Neural crest cell (in vitro differentiated cells): ENCODE data around the gene ARFIP2. TPM values are rescaled to one million over a fixed set of nuclear protein-coding genes. Genes with fewer than 3 reads are reported as not detected.
A peak's percentile ranks its signal among the peaks of the same experiment; 100 is the strongest.

ENCODE experiments used
- DNase-seq: peaks from one replicate; pipeline ENCODE4 v3.0.0; 2021; ENCODE audit warnings: low read depth, mixed read lengths, low spot score
- H3K27ac Mint-ChIP-seq: one replicate; pipeline ENCODE4 v1.8.0; 2021; ENCODE audit warnings: mild to moderate bottlenecking, mixed read lengths; ENCODE audit not compliant: unreplicated experiment
- H3K27me3 Mint-ChIP-seq: 2 replicates; pipeline ENCODE4 v1.8.0; 2021; ENCODE audit warnings: low read depth, mild to moderate bottlenecking, mixed read lengths
- H3K36me3 Mint-ChIP-seq: 2 replicates; pipeline ENCODE4 v1.8.0; 2021; ENCODE audit warnings: low read depth, mild to moderate bottlenecking, mixed read lengths
- H3K4me1 Mint-ChIP-seq: 2 replicates; pipeline ENCODE4 v1.8.0; 2021; ENCODE audit warnings: mixed read lengths
- H3K4me3 Mint-ChIP-seq: one replicate; pipeline ENCODE4 v1.8.0; 2021; ENCODE audit warnings: mild to moderate bottlenecking, mixed read lengths
- H3K9me3 Mint-ChIP-seq: 2 replicates; pipeline ENCODE4 v1.8.0; 2021; ENCODE audit warnings: mixed read lengths
- total RNA-seq: library from RNA; stranded (reverse); gene quantifications from 2 replicates; pipeline ENCODE4 v1.2.1, GENCODE V29; 2021
- TF ChIP-seq, protein P1 (sequence below): fragments of 200-600 bp; sonication (generic); conservative IDR thresholded peaks from 2 replicates; pipeline ENCODE4 v1.5.0; 2021; ENCODE audit warnings: antibody characterized with exemption, mild to moderate bottlenecking

ARFIP2 gene
- total RNA-seq, 1 donor from 2014 or later, result 57.1 TPM

DNA sequence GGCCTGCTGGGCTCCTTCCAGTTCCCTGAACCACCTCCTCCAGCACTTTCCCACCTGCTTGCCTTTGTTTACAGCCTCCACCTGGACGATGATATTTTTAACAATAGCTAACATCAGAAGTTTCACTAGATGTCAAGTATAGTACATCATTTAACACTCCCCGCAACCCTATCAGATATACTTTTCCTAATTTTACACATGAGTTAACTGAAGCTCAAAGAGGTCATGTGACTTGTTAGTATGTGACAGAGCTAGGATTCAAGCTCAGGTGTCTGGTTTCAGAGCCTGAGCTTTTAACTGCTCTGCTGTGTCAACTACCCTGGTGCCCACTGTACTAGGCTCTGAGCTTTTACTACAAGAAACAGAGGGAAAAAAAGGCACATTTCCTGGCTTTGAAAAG, 26.1 kb downstream of the ARFIP2 start:
- H3K4me1 Mint-ChIP-seq, result no peaks in the 10 kb centered on the region
- TF ChIP-seq, protein P1, sequence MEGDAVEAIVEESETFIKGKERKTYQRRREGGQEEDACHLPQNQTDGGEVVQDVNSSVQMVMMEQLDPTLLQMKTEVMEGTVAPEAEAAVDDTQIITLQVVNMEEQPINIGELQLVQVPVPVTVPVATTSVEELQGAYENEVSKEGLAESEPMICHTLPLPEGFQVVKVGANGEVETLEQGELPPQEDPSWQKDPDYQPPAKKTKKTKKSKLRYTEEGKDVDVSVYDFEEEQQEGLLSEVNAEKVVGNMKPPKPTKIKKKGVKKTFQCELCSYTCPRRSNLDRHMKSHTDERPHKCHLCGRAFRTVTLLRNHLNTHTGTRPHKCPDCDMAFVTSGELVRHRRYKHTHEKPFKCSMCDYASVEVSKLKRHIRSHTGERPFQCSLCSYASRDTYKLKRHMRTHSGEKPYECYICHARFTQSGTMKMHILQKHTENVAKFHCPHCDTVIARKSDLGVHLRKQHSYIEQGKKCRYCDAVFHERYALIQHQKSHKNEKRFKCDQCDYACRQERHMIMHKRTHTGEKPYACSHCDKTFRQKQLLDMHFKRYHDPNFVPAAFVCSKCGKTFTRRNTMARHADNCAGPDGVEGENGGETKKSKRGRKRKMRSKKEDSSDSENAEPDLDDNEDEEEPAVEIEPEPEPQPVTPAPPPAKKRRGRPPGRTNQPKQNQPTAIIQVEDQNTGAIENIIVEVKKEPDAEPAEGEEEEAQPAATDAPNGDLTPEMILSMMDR, result no peak
- no peak for DNase-seq

GRCh38 chr11:6453152-6453551, 28.0 kb downstream of the ARFIP2 start:
- no peak overlapping the region for H3K27ac Mint-ChIP-seq
- TF ChIP-seq, protein P1, result no peak
- no peak for DNase-seq
- H3K4me3 Mint-ChIP-seq, result no peak overlapping the region
- no peaks in the 10 kb centered on the region for H3K27me3 Mint-ChIP-seq
- no peaks in the 10 kb centered on the region for H3K4me1 Mint-ChIP-seq
- H3K9me3 Mint-ChIP-seq, result no peaks in the 10 kb centered on the region
- no peaks in the 10 kb centered on the region for H3K36me3 Mint-ChIP-seq

More for the DNA sequence above, 26.1 kb downstream of the ARFIP2 start:
- Mint-ChIP-seq H3K9me3 (no peaks in the 10 kb centered on the region), H3K27me3 (no peaks in the 10 kb centered on the region), H3K4me3 (no peak overlapping the region), H3K27ac (no peak overlapping the region), H3K36me3 (no peaks in the 10 kb centered on the region)

DNA sequence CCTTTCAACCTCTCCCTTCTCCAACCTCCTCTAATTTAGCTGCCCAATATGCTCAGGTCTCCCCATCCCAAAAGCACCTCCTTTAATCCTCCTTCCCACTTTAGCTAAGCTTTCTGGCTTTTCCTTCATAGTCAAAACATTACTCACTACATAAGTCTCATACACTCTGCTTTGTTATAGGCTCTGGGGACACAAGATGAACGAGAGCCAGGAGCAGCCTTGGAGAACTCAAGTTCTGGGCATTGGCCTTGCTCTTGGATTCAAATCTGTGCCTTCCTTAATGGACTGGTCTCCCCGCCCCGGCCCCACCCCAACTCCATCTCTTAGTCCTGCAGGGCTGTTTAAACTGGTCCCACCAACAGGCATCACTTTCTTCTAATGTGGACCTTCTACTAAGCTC, 28.9 kb downstream of the ARFIP2 start:
- Mint-ChIP-seq H3K9me3 (no peaks in the 10 kb centered on the region), H3K27ac (peak overlapping the region; percentile 59), H3K4me1 (no peaks in the 10 kb centered on the region), H3K36me3 (no peaks in the 10 kb centered on the region), H3K27me3 (no peaks in the 10 kb centered on the region), H3K4me3 (no peak overlapping the region)
- DNase-seq, result no peak
- TF ChIP-seq, protein P1, result no peak

DNA sequence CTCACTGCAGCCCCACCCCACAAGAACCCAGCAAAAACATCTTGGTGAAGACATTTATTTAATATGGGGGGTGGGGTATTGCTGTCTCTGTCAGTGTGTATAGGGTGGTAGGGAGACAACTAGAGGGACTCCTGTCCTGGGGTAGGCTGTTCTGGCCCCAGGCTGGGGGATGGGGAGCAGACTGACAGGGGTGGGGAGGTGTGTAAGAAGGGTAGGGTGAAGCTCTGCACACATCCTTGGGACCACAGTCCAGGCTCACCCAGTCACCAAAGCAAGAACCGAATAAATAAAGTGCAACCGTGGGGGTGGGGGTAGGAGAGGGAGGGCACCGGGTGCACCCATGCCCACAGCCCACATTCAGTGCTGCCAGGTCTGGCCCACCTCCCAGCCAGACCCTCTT, 32.6 kb downstream of the ARFIP2 start:
- Mint-ChIP-seq H3K27me3 (no peaks in the 10 kb centered on the region), H3K9me3 (no peaks in the 10 kb centered on the region), H3K4me3 (no peak overlapping the region), H3K36me3 (no peaks in the 10 kb centered on the region), H3K4me1 (no peaks in the 10 kb centered on the region), H3K27ac (no peak overlapping the region)
- TF ChIP-seq, protein P1, result no peak
- no peak for DNase-seq

DNA sequence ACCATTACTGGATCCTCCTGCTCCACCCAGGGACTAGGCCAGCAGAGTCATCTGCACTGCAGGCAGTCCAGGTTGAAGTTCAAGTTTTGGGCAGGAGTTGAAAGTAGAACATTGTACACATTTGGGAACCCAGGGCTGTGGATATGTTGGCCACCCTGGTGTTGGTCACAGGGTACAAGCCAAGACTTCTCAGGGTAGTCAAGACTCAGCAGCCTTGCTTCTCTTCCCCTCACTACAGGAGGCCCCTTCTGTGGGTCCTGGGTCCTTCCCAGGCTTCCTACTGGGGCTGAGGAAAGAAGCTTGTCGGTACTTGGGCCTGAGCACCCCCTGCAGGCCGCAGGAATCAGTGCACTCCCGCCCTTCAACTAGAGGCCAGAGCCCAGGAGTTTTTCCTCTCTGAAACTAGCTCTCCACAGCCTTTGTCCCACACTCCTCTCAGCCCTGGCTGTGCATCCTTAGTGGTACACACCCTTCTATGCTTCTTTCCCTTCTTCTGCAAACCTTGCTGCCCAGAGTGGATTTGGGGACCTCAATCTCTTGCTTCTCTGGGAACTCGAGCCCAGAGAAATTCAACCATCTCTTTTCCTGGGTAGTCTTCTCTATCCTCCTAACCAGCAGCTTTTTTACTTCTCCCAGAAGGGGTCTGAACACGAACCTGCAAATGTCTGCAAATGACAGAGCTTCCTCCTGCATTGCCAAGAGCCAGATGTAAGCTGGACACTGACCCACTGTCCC, 37.7 kb downstream of the ARFIP2 start:
- peak; percentile 38 for DNase-seq
- Mint-ChIP-seq H3K4me1 (no peaks in the 10 kb centered on the region), H3K27me3 (no peaks in the 10 kb centered on the region), H3K9me3 (no peaks in the 10 kb centered on the region), H3K4me3 (no peak overlapping the region), H3K27ac (no peak overlapping the region), H3K36me3 (no peaks in the 10 kb centered on the region)
- TF ChIP-seq, protein P1, result peak; percentile 76
